ENCODE data around the gene CCDC174.

CCDC174 gene

GRCh38 chr3:14706096-14706495 is 54.5 kb downstream of the CCDC174 start:
- no peak for DNase-seq

DNA sequence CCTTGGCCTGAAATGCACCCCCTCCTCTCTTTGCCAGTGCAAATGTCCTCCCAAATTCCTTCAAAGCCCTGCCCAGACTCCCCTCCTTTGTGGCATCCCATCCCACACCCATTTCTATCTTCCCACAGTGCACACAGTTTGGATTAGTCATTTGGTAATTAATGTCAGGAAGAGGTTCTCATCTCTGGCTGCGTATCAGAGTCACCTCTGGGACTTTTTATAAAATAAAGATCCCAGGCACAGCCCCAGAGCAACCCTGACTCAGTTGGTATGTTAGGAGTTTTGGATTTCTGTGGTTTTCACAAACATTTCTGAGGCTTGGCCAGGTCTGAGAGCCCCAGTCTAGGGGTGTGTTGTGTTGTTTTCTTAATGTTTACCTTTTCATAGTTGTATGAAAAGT is 65.0 kb downstream of the CCDC174 start:
- no peak for DNase-seq

- no peak for DNase-seq
Observed at GRCh38 chr3:14717307-14717706, 65.7 kb downstream of the CCDC174 start.

- no peak for DNase-seq
Observed at GRCh38 chr3:14718539-14718938, 67.0 kb downstream of the CCDC174 start.

DNA sequence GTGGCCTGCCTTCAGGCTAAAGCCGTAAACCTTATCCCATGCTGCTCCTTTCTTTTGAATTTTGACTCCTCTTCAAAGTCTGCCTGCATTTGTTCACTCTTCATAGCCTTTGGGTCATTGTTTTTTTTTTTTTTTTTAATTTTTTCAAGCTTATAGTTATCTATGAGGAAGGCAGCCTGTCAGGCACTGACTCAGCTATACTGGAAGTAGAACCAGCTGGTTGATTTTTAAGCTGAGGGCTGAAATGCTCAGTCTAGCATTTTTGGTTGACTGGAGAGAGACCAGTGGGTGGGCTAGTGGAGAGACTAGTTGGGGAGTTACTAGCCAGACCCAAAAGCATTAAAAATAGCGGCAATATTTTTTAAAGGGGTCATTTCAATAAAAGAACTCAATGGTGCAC is 67.4 kb downstream of the CCDC174 start:
- DNase-seq = no peak

GRCh38 chr3:14721126-14721864 is 69.7 kb downstream of the CCDC174 start:
- no peak for DNase-seq

All from COR-L47 (cell line).